ENCODE measurements around the gene CAPS.

CAPS gene

GRCh38 chr19:5877882-5878281, 36.2 kb upstream of the CAPS start:
- TF ChIP-seq CTCF (IDR thresholded peaks at IDR 0.05), result no peak

GRCh38 chr19:5880196-5880595, 33.9 kb upstream of the CAPS start:
- no peak for TF ChIP-seq CTCF (IDR thresholded peaks at IDR 0.05)

GRCh38 chr19:5880604-5881078, 33.4 kb upstream of the CAPS start:
- no peak for TF ChIP-seq CTCF (IDR thresholded peaks at IDR 0.05)

- no peak for TF ChIP-seq CTCF (IDR thresholded peaks at IDR 0.05)
These were observed 32.3 kb upstream of the CAPS start for GRCh38 chr19:5881543-5882299.

- no peak for TF ChIP-seq CTCF (IDR thresholded peaks at IDR 0.05)
These were observed 31.6 kb upstream of the CAPS start for GRCh38 chr19:5882421-5882968.

- no peak for TF ChIP-seq CTCF (IDR thresholded peaks at IDR 0.05)
These were observed 24.6 kb upstream of the CAPS start for GRCh38 chr19:5889288-5889971.

- no peak for TF ChIP-seq CTCF (IDR thresholded peaks at IDR 0.05)
These were observed 24.0 kb upstream of the CAPS start for GRCh38 chr19:5890099-5890498.
